Glomerular visceral epithelial cell (primary cell): Measurements from ENCODE around the gene RBM20.

Source experiments
- DNase-seq: peaks from one replicate; pipeline ENCODE4 v3.0.0-alpha.2; 2016; ENCODE audit errors: extremely low spot score

The RBM20 gene

GRCh38 chr10:110871298-110872084 is 227.4 kb downstream of the RBM20 start, which contains the start of gene PDCD4:
TSS of gene PDCD4 (plus strand) at chr10:110871928. CDS start at chr10:110876028, 4,100 bp downstream.
- peak; percentile 98 for DNase-seq

- peak; percentile 73 for DNase-seq
These were observed 228.2 kb downstream of the RBM20 start for GRCh38 chr10:110872145-110872983.

DNA sequence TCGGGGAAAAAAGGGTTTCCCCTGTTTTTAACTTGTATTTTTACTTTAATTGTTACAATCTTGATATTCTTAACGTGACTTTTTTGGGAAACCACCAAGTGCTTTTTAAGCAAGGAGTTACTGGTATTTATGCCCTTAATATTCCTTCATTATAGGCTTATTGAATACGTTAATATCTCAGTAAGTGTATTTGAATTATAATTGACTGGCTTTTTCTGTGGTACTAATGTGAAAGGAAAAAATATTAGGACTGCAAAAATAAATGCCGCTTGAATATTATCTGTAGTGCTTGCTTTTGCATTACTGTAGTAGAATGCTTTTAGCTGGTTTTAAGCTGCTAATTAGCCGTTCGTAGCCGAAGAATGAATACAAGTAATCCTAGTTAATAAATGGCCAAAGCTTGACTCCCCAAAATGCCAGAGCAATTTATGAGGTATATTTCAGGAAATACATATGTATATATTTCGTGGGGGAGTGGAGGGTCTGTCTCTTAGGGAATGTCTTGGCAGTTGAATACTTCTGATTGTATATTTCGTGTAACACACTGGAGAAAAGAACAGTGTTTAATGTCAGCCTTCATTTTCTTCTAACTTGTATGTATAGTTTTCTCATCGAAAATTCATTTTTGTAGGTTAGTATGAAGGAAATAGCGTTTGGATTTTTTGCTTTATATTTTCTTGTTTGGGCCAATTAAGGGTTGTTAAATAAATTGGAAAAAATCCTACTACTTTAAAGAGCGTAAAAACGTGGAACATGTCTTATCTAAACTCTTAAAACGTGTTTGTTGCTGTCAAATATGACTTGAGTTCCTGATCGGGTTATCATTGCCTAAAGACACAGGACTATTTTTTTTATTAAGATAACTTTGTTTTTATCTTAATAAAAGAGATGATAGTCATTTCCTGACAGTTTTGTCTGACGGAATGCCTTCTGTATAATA is 229.1 kb downstream of the RBM20 start:
- no peak for DNase-seq

DNA sequence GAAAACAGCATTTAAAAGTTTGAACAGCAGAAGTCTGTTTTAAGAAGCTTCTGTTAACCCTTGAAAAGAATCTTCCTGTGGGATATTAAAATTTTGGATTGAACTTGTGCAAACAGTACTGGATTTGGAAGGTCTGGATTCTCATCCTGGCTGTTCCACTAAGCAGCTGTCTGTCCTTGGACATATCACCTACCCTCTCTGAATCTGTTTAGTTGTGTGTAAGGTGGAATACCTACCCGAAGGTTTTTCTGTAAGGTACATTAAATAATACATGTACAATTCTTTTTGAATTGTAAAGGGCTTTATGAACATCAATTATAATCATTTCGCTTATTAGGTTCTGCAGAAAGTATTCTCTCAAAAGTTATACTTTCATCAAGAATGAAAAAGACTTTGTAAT is 229.8 kb downstream of the RBM20 start:
- no peak for DNase-seq

- no peak for DNase-seq
These were observed 231.9 kb downstream of the RBM20 start for GRCh38 chr10:110876000-110876399.

DNA sequence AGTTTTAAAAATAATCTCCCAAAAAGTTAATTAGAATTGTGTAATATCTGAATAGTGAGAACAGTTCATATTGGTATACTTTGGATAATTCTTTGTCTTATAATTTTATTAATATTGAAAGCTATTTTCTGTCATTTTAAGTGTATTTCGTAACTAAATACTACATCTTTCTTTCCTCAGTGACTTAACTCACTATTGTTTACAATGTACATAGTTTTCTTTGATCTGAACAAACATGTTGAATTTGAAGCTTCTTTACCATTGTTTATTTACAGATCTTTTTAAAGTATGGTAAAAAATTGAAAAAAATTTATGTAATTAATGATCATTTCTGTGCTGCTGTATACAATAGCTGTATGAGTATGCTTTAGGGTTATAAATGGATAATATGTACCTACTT is 232.7 kb downstream of the RBM20 start:
- no peak for DNase-seq

GRCh38 chr10:110880012-110880411 is 235.9 kb downstream of the RBM20 start:
- DNase-seq = no peak

GRCh38 chr10:110881247-110881646 is 237.1 kb downstream of the RBM20 start:
- DNase-seq = no peak

GRCh38 chr10:110881905-110882304 is 237.8 kb downstream of the RBM20 start:
- no peak for DNase-seq

GRCh38 chr10:110883924-110884323 is 239.8 kb downstream of the RBM20 start:
- no peak for DNase-seq

GRCh38 chr10:110885932-110886674 is 242.0 kb downstream of the RBM20 start:
- no peak for DNase-seq

GRCh38 chr10:110887560-110887959 is 243.4 kb downstream of the RBM20 start:
- no peak for DNase-seq
